Chondrocyte (in vitro differentiated cells): ENCODE measurements around the gene TPST2. TPM values are rescaled to one million over a fixed set of nuclear protein-coding genes. Genes with fewer than 3 reads are reported as not detected.
A peak's percentile ranks its signal among the peaks of the same experiment; 100 is the strongest.

Experiments used
- DNase-seq: peaks from one replicate; pipeline ENCODE4 v3.0.0; 2021; ENCODE audit warnings: mixed read lengths, low spot score
- H3K27ac Mint-ChIP-seq: one replicate; pipeline ENCODE4 v1.8.0; 2021; ENCODE audit warnings: mild to moderate bottlenecking, moderate library complexity, mixed read lengths; ENCODE audit not compliant: unreplicated experiment
- H3K27me3 Mint-ChIP-seq: 2 replicates; pipeline ENCODE4 v1.8.0; 2021; ENCODE audit warnings: low read depth, mixed read lengths
- H3K36me3 Mint-ChIP-seq: 2 replicates; pipeline ENCODE4 v1.8.0; 2021; ENCODE audit warnings: low read depth, mixed read lengths
- H3K4me1 Mint-ChIP-seq: 2 replicates; pipeline ENCODE4 v1.8.0; 2021; ENCODE audit warnings: low read depth, mild to moderate bottlenecking, mixed read lengths
- H3K4me3 Mint-ChIP-seq: one replicate; pipeline ENCODE4 v1.8.0; 2021; ENCODE audit warnings: mild to moderate bottlenecking, moderate library complexity, mixed read lengths; ENCODE audit not compliant: unreplicated experiment
- H3K9me3 Mint-ChIP-seq: 2 replicates; pipeline ENCODE4 v1.8.0; 2021; ENCODE audit warnings: low read depth, mixed read lengths
- total RNA-seq: library from RNA; stranded (reverse); gene quantifications from 3 replicates; pipeline ENCODE4 v1.2.1, GENCODE V29; 2021
- TF ChIP-seq, protein P1 (sequence below): fragments of 200-600 bp; sonication (generic); IDR thresholded peaks from 2 replicates; pipeline ENCODE4 v1.5.0; 2021; ENCODE audit warnings: antibody characterized with exemption, mild to moderate bottlenecking, moderate library complexity

Gene TPST2
- total RNA-seq, 1 donor from 2014 or later = 75.8 TPM

DNA sequence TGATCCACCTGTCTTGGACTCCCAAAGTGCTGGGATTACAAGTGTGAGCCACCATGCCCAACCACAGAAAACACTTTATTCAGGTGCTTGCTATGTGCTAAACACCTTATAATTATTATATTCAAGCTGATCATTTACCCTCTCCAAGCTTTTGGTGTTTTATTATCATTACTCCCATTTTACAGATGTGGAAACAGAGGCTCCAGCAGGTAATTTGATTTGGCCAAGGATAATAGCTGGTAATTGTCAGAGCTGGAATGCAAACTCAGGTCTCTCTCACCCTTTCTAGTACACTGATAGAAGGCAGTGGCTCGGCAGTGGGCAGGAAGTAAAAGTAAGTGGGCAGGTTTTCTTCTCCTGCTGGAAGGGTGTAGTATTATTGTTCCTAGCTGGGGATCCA is 3.8 kb upstream of the TPST2 start:
- TF ChIP-seq, protein P1, sequence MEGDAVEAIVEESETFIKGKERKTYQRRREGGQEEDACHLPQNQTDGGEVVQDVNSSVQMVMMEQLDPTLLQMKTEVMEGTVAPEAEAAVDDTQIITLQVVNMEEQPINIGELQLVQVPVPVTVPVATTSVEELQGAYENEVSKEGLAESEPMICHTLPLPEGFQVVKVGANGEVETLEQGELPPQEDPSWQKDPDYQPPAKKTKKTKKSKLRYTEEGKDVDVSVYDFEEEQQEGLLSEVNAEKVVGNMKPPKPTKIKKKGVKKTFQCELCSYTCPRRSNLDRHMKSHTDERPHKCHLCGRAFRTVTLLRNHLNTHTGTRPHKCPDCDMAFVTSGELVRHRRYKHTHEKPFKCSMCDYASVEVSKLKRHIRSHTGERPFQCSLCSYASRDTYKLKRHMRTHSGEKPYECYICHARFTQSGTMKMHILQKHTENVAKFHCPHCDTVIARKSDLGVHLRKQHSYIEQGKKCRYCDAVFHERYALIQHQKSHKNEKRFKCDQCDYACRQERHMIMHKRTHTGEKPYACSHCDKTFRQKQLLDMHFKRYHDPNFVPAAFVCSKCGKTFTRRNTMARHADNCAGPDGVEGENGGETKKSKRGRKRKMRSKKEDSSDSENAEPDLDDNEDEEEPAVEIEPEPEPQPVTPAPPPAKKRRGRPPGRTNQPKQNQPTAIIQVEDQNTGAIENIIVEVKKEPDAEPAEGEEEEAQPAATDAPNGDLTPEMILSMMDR = no peak
- no peak for DNase-seq
- Mint-ChIP-seq H3K27ac (no peak overlapping the region), H3K36me3 (no peaks in the 10 kb centered on the region), H3K4me3 (no peak overlapping the region), H3K4me1 (peaks cover 12% of the 10 kb centered on the region), H3K27me3 (peaks cover 30% of the 10 kb centered on the region), H3K9me3 (no peaks in the 10 kb centered on the region)

DNA sequence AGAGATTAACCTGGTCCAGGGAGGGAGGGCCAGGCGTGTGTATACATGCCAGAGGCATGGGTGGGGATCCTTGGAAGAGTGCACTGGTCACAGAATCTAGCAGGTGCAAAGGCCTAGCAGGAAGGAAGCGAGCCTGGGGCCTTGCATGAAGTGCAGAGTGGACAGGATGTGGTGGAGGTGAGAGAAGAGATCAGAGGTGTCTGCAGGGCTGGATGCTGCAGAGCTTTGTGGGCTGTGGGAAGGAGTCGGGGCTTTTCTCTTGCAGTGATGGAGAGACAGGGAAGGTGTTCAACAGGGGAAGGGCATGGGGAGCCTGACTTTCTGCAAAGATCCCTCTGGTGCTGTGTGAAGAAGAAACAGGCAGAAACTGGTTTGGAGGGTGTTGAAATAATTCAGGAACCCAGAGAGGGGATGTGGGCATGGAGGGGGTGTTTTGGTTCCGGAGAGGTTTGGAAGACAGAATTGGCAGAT is 2.5 kb upstream of the TPST2 start:
- TF ChIP-seq, protein P1 = no peak

GRCh38 chr22:26589367-26589844 is 526 bp downstream of the TPST2 start:
- H3K9me3 Mint-ChIP-seq = peaks cover 5% of the 10 kb centered on the region
- peak overlapping the region; percentile 95 for H3K27ac Mint-ChIP-seq
- peaks cover 12% of the 10 kb centered on the region for H3K27me3 Mint-ChIP-seq
- H3K4me3 Mint-ChIP-seq = peak overlapping the region; percentile 90
- peaks cover 52% of the 10 kb centered on the region for H3K4me1 Mint-ChIP-seq
- H3K36me3 Mint-ChIP-seq = no peaks in the 10 kb centered on the region
- DNase-seq = peak; percentile 87
- TF ChIP-seq, protein P1 = no peak

More for the DNA sequence above, 2.5 kb upstream of the TPST2 start:
- no peak overlapping the region for H3K4me3 Mint-ChIP-seq
- no peaks in the 10 kb centered on the region for H3K36me3 Mint-ChIP-seq
- peak; percentile 48 for DNase-seq
- H3K9me3 Mint-ChIP-seq = peaks cover 5% of the 10 kb centered on the region
- peaks cover 24% of the 10 kb centered on the region for H3K27me3 Mint-ChIP-seq
- H3K27ac Mint-ChIP-seq = no peak overlapping the region
- peaks cover 22% of the 10 kb centered on the region for H3K4me1 Mint-ChIP-seq

- Mint-ChIP-seq H3K27me3 (peaks cover 9% of the 10 kb centered on the region), H3K36me3 (no peaks in the 10 kb centered on the region), H3K4me3 (peak overlapping the region; percentile 90), H3K27ac (peak overlapping the region; percentile 95), H3K4me1 (peaks cover 58% of the 10 kb centered on the region), H3K9me3 (peaks cover 5% of the 10 kb centered on the region)
- peak; percentile 46 for DNase-seq
- TF ChIP-seq, protein P1 = no peak
These were observed 1.1 kb downstream of the TPST2 start for GRCh38 chr22:26588729-26589366.

- DNase-seq = no peak
- Mint-ChIP-seq H3K4me3 (peak overlapping the region; percentile 90), H3K36me3 (no peaks in the 10 kb centered on the region), H3K4me1 (peaks cover 63% of the 10 kb centered on the region), H3K27me3 (peaks cover 9% of the 10 kb centered on the region), H3K9me3 (peaks cover 5% of the 10 kb centered on the region), H3K27ac (peak overlapping the region; percentile 95)
- TF ChIP-seq, protein P1 = no peak
These were observed 1.8 kb downstream of the TPST2 start for GRCh38 chr22:26587991-26588613.
